ENCODE measurements around the gene COL18A1. TPM values are rescaled to one million over a fixed set of nuclear protein-coding genes. Genes with fewer than 3 reads are reported as not detected.

The COL18A1 gene
- total RNA-seq, 1 experiment from 2014 or later = 170 TPM

DNA sequence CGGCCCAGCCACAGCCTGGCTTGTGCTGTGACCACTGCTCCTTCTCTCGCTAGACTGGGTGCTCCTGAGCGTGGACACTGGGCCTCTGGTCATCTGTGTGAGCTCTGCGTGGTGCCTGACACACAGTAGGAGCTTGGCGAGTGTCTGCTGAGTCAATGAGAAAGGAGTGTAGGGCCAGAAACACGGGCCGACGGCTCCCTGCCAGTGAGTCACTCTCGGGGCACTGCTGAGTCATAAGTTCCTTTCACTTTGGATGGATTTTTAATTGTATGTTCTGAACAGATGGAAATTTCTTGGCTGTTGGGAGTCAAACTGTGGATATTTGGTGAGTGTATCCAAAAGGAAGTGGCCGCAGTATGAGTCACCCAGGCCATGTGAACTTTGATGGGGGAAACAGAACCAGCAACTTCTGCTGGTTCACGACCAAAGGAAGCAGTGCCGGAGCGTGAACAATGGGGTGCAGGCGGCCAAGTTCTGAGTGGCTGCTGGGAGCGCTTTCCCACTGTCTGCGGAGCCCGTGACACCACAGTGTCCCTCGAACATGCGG, 41.0 kb upstream of the COL18A1 start:
- Histone ChIP-seq H3K36me3 (ENCODE audit: control insufficient read depth, insufficient read depth, low read length) (no peaks in the 10 kb centered on the region), H3K4me3 (ENCODE audit: low read depth, low read length) (no peak overlapping the region), H3K4me1 (peaks cover 83% of the 10 kb centered on the region), H3K27me3 (replicated peaks; ENCODE audit: control insufficient read depth, insufficient read depth, low read length) (no peaks in the 10 kb centered on the region), H3K9me3 (no peaks in the 10 kb centered on the region)
- H3K27me3 Mint-ChIP-seq (ENCODE audit: insufficient read depth, unreplicated experiment) = no peaks in the 10 kb centered on the region
- TF ChIP-seq, protein P1, sequence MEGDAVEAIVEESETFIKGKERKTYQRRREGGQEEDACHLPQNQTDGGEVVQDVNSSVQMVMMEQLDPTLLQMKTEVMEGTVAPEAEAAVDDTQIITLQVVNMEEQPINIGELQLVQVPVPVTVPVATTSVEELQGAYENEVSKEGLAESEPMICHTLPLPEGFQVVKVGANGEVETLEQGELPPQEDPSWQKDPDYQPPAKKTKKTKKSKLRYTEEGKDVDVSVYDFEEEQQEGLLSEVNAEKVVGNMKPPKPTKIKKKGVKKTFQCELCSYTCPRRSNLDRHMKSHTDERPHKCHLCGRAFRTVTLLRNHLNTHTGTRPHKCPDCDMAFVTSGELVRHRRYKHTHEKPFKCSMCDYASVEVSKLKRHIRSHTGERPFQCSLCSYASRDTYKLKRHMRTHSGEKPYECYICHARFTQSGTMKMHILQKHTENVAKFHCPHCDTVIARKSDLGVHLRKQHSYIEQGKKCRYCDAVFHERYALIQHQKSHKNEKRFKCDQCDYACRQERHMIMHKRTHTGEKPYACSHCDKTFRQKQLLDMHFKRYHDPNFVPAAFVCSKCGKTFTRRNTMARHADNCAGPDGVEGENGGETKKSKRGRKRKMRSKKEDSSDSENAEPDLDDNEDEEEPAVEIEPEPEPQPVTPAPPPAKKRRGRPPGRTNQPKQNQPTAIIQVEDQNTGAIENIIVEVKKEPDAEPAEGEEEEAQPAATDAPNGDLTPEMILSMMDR (IDR thresholded peaks at IDR 0.05; ENCODE audit: insufficient read depth in 1 of 2, low read depth in 1 of 2, low read length in 1 of 2, severe bottlenecking in 1 of 2, unreplicated experiment in 1 of 2) = no peak
- BruUV-seq (replicated peaks) = no TSS peak
- no peak for DNase-seq
- intact Hi-C loops (cut with micrococcal nuclease; ENCODE audit: unreplicated experiment) = no loop called here
- no peaks in the 10 kb centered on the region for H3K9me3 Mint-ChIP-seq (ENCODE audit: unreplicated experiment)
- H3K27ac Mint-ChIP-seq (ENCODE audit: unreplicated experiment) = peak overlapping the region; percentile 99
- peaks cover 62% of the 10 kb centered on the region for H3K4me1 Mint-ChIP-seq (ENCODE audit: low read depth, unreplicated experiment)
- H3K36me3 Mint-ChIP-seq (ENCODE audit: insufficient read depth, unreplicated experiment) = peaks cover 18% of the 10 kb centered on the region
- POLR2A ChIA-PET = no interaction called here
- CTCF ChIA-PET = no interaction called here
- H3K4me3 Mint-ChIP-seq (ENCODE audit: unreplicated experiment) = peak overlapping the region; percentile 59

GRCh38 chr21:45364468-45365185, 40.3 kb upstream of the COL18A1 start:
- no peaks in the 10 kb centered on the region for H3K9me3 ChIP-seq
- ChIA-PET CTCF (interaction anchor here (1.1 kb wide), 1 partner anchor 8 kb away, joined by 3 read pairs; no protein-coding TSS in a partner anchor), POLR2A (interaction anchor here (1.0 kb wide), 1 partner anchor 35 kb away, joined by 3 read pairs; no protein-coding TSS in a partner anchor)
- Mint-ChIP-seq H3K9me3 (ENCODE audit: unreplicated experiment) (no peaks in the 10 kb centered on the region), H3K4me1 (ENCODE audit: low read depth, unreplicated experiment) (peaks cover 57% of the 10 kb centered on the region), H3K27me3 (ENCODE audit: insufficient read depth, unreplicated experiment) (no peaks in the 10 kb centered on the region), H3K36me3 (ENCODE audit: insufficient read depth, unreplicated experiment) (peaks cover 18% of the 10 kb centered on the region), H3K27ac (ENCODE audit: unreplicated experiment) (peak overlapping the region; percentile 99), H3K4me3 (ENCODE audit: unreplicated experiment) (peak overlapping the region; percentile 59)
- H3K4me3 ChIP-seq (ENCODE audit: low read depth, low read length) = no peak overlapping the region
- intact Hi-C loops (cut with micrococcal nuclease; ENCODE audit: unreplicated experiment) = no loop called here
- H3K36me3 ChIP-seq (ENCODE audit: control insufficient read depth, insufficient read depth, low read length) = no peaks in the 10 kb centered on the region
- peaks cover 77% of the 10 kb centered on the region for H3K4me1 ChIP-seq
- TF ChIP-seq, protein P1 (IDR thresholded peaks at IDR 0.05; ENCODE audit: insufficient read depth in 1 of 2, low read depth in 1 of 2, low read length in 1 of 2, severe bottlenecking in 1 of 2, unreplicated experiment in 1 of 2) = no peak
- BruUV-seq (replicated peaks) = no TSS peak
- no peak for DNase-seq
- H3K27me3 ChIP-seq (replicated peaks; ENCODE audit: control insufficient read depth, insufficient read depth, low read length) = no peaks in the 10 kb centered on the region

GRCh38 chr21:45365186-45365607, 39.8 kb upstream of the COL18A1 start:
- Histone ChIP-seq H3K36me3 (ENCODE audit: control insufficient read depth, insufficient read depth, low read length) (no peaks in the 10 kb centered on the region), H3K4me1 (peaks cover 74% of the 10 kb centered on the region), H3K9me3 (no peaks in the 10 kb centered on the region), H3K4me3 (ENCODE audit: low read depth, low read length) (no peak overlapping the region), H3K27me3 (replicated peaks; ENCODE audit: control insufficient read depth, insufficient read depth, low read length) (no peaks in the 10 kb centered on the region)
- peaks cover 18% of the 10 kb centered on the region for H3K36me3 Mint-ChIP-seq (ENCODE audit: insufficient read depth, unreplicated experiment)
- H3K4me3 Mint-ChIP-seq (ENCODE audit: unreplicated experiment) = peak overlapping the region; percentile 47
- TSS peak; percentile 87 for BruUV-seq (replicated peaks)
- CTCF ChIA-PET = interaction anchor here (0.6 to 1.1 kb wide), 2 partner anchors 9 kb away, joined by 3 to 4 read pairs; no protein-coding TSS in a partner anchor
- H3K9me3 Mint-ChIP-seq (ENCODE audit: unreplicated experiment) = no peaks in the 10 kb centered on the region
- DNase-seq = no peak
- intact Hi-C loops (cut with micrococcal nuclease; ENCODE audit: unreplicated experiment) = no loop called here
- H3K27ac Mint-ChIP-seq (ENCODE audit: unreplicated experiment) = peak overlapping the region; percentile 99
- H3K27me3 Mint-ChIP-seq (ENCODE audit: insufficient read depth, unreplicated experiment) = no peaks in the 10 kb centered on the region
- POLR2A ChIA-PET = interaction anchor here (1.0 kb wide), 1 partner anchor 35 kb away, joined by 3 read pairs; no protein-coding TSS in a partner anchor
- TF ChIP-seq, protein P1 (IDR thresholded peaks at IDR 0.05; ENCODE audit: insufficient read depth in 1 of 2, low read depth in 1 of 2, low read length in 1 of 2, severe bottlenecking in 1 of 2, unreplicated experiment in 1 of 2) = no peak
- H3K4me1 Mint-ChIP-seq (ENCODE audit: low read depth, unreplicated experiment) = peaks cover 60% of the 10 kb centered on the region

All from Caco-2 (cell line).